ENCODE data around the gene CSNK2A2. TPM values are rescaled to one million over a fixed set of nuclear protein-coding genes. Genes with fewer than 3 reads are reported as not detected.

Gene CSNK2A2
- total RNA-seq, 2 experiments from 2014 or later = 57.8 to 72.5 TPM

DNA sequence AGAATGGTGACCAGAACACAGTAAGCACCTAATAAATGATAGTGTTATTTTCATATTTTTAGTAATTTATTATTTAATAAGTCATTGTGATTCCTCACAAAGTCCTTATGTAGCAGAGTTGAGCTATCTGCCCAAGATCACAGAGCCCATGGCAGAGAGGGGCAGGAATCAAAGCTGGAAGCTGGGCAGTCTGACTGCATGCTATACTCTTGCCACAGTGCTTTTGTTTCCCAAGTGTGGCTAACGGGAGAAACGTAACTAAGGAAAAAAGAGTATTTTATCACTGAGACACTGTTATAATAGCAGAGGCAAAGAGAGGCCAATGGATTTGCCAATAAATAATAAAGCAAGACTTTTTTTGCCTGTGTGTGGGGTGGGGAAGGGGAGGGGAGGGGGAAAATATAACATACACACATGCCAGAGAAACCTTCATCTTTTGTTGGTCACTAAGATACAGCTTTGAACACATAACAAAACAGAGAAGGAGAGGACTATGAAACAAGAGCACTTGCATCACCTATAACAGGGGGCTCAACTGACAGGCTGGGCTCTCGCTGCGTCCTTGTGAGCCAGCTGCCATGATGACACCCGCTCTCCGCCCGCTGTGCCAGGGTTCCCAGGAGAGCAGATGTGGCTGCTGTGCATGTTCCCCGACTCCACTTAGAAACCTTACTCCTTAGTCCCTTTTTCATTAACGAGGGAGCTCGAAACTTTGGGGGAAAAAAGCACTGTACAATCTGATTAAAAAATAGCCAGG is 10.1 kb downstream of the CSNK2A2 start:
- DNase-seq (no peak), ATAC-seq (no peak)
- H3K27ac Mint-ChIP-seq = peak overlapping the region; percentile 7
- H3K36me3 Mint-ChIP-seq = peaks cover 68% of the 10 kb centered on the region
- CTCF ChIA-PET = interaction anchor here (0.9 to 1.1 kb wide), 2 partner anchors 9 to 25 kb away, joined by 3 to 5 read pairs; no protein-coding TSS in a partner anchor
- H3K9me3 Mint-ChIP-seq (ENCODE audit: low read depth) = no peaks in the 10 kb centered on the region
- peaks cover 19% of the 10 kb centered on the region for H3K4me1 Mint-ChIP-seq
- H3K4me3 Mint-ChIP-seq = no peak overlapping the region
- no peaks in the 10 kb centered on the region for H3K27me3 Mint-ChIP-seq

GRCh38 chr16:58187092-58187491 is 10.8 kb downstream of the CSNK2A2 start:
- peaks cover 14% of the 10 kb centered on the region for H3K4me1 Mint-ChIP-seq
- H3K36me3 Mint-ChIP-seq = peaks cover 69% of the 10 kb centered on the region
- H3K9me3 Mint-ChIP-seq (ENCODE audit: low read depth) = no peaks in the 10 kb centered on the region
- DNase-seq = no peak
- no peak overlapping the region for H3K27ac Mint-ChIP-seq
- H3K4me3 Mint-ChIP-seq = no peak overlapping the region
- CTCF ChIA-PET = interaction anchor here (1.1 kb wide), 1 partner anchor 10 kb away, joined by 3 read pairs; no protein-coding TSS in a partner anchor
- ATAC-seq = no peak
- no peaks in the 10 kb centered on the region for H3K27me3 Mint-ChIP-seq

GRCh38 chr16:58186176-58186944 is 11.5 kb downstream of the CSNK2A2 start:
- CTCF ChIA-PET = no interaction called here
- ATAC-seq = no peak
- Mint-ChIP-seq H3K4me1 (peaks cover 11% of the 10 kb centered on the region), H3K27me3 (no peaks in the 10 kb centered on the region), H3K36me3 (peaks cover 71% of the 10 kb centered on the region), H3K9me3 (ENCODE audit: low read depth) (no peaks in the 10 kb centered on the region), H3K27ac (peak overlapping the region; percentile 18), H3K4me3 (no peak overlapping the region)
- no peak for DNase-seq

- Mint-ChIP-seq H3K27me3 (no peaks in the 10 kb centered on the region), H3K4me3 (no peak overlapping the region), H3K36me3 (peaks cover 42% of the 10 kb centered on the region), H3K9me3 (ENCODE audit: low read depth) (no peaks in the 10 kb centered on the region), H3K27ac (peak overlapping the region; percentile 22), H3K4me1 (peaks cover 23% of the 10 kb centered on the region)
- DNase-seq (no peak), ATAC-seq (peak; percentile 51)
- CTCF ChIA-PET = interaction anchor here (0.7 to 1.8 kb wide), 4 partner anchors 19 to 159 kb away, joined by 4 to 9 read pairs (median 5); no protein-coding TSS in a partner anchor
Measured at GRCh38 chr16:58177353-58177710, 20.6 kb downstream of the CSNK2A2 start.

DNA sequence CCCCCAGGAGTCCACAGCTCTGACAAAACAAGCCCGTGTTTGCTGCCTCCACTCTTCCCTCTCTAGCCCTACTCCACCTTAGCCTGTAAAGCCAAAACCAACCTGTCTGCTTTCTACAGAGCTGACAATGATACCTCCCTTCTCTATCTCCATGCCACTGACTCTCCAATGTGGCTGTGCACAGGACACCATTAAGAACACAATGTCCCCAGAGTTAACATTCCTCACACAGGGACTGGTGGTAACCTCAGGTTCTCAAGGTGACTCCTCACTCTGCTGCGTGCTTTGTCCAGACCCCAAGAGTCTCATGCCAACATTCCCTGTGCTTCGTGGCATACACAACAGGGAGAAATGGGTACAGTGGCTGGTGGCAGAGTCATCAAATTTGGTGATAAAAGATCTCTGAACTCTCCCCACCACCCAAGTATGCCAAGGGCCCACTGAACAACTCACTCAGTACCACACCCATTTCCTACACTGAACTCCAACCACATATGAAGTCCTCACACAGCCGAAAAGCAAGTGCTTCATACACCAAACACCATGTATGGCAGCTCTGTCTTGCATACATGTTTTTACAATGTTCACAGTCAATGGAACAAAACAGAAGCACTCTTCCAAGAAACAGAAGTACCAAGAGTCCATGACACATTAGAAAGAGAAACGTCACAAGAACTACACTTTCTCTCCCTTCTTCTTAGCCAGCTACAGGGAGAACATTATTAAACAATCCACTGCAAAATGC is 21.1 kb downstream of the CSNK2A2 start:
- Mint-ChIP-seq H3K36me3 (peaks cover 41% of the 10 kb centered on the region), H3K9me3 (ENCODE audit: low read depth) (no peaks in the 10 kb centered on the region), H3K4me1 (peaks cover 23% of the 10 kb centered on the region), H3K27ac (peak overlapping the region; percentile 22), H3K27me3 (no peaks in the 10 kb centered on the region), H3K4me3 (no peak overlapping the region)
- ATAC-seq = peak; percentile 75
- CTCF ChIA-PET = interaction anchor here (0.7 to 1.8 kb wide), 4 partner anchors 19 to 160 kb away, joined by 4 to 9 read pairs (median 5); no protein-coding TSS in a partner anchor
- no peak for DNase-seq

- H3K36me3 Mint-ChIP-seq = peaks cover 42% of the 10 kb centered on the region
- H3K9me3 Mint-ChIP-seq (ENCODE audit: low read depth) = no peaks in the 10 kb centered on the region
- ATAC-seq = no peak
- no peaks in the 10 kb centered on the region for H3K27me3 Mint-ChIP-seq
- no peak for DNase-seq
- H3K27ac Mint-ChIP-seq = no peak overlapping the region
- no peak overlapping the region for H3K4me3 Mint-ChIP-seq
- CTCF ChIA-PET = no interaction called here
- no peaks in the 10 kb centered on the region for H3K4me1 Mint-ChIP-seq
Measured at GRCh38 chr16:58170223-58170622, 27.7 kb downstream of the CSNK2A2 start.

DNA sequence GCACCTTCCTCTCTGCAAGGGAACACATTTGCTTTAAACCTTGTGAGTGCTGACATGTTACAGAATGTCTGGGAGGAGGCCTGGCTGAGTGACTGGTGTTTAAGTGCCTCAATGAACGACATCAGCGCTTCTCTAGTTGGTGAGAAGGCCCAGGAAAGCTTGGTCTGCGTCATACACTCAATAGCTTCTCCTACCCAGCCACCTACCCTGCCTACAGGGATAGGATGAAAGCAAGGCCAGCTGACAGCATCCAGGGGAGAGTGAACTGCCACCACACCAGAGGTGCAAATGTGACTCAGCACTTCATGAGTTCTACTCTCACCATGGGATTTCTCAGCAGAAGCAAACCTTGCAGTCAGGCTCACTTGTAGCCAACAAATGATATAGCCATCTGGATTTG is 37.1 kb downstream of the CSNK2A2 start:
- Mint-ChIP-seq H3K36me3 (peaks cover 36% of the 10 kb centered on the region), H3K9me3 (ENCODE audit: low read depth) (no peaks in the 10 kb centered on the region), H3K4me1 (peaks cover 3% of the 10 kb centered on the region), H3K27me3 (no peaks in the 10 kb centered on the region), H3K4me3 (no peak overlapping the region), H3K27ac (no peak overlapping the region)
- DNase-seq (no peak), ATAC-seq (no peak)
- CTCF ChIA-PET = no interaction called here

- ATAC-seq = no peak
- CTCF ChIA-PET = no interaction called here
- Mint-ChIP-seq H3K36me3 (peaks cover 19% of the 10 kb centered on the region), H3K27me3 (no peaks in the 10 kb centered on the region), H3K4me1 (peaks cover 5% of the 10 kb centered on the region), H3K27ac (no peak overlapping the region), H3K4me3 (no peak overlapping the region), H3K9me3 (ENCODE audit: low read depth) (no peaks in the 10 kb centered on the region)
- DNase-seq = no peak
Measured at GRCh38 chr16:58158725-58159124, 39.2 kb downstream of the CSNK2A2 start.

DNA sequence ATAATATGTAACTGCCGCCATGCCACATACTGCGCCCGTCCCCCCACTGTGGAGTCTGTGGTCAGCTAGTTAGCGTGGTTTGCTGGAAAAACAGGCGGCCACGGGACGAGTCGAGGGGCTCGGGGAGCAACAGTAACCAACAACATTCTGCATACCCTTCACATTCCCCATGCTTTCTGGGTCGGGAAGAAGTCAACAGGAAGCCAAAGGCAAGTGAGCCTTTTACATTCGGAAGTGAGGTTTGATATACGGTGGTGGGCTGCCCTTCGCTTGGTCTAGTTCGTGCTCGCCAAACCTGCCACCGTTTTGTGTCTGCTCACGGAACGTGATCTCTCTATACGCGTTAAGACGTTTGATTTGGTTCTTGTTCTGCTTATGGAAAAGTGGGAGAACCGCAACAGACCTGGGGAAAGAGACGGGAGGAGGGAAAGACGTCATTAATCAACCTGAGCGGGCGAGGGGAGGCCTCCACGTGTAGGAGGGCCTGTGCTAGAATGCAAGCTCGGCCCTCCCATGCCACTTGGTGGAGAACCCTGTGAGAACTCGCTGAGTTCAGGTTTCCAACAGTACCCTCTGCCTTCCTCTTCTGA is 39.9 kb downstream of the CSNK2A2 start:
- no peaks in the 10 kb centered on the region for H3K27me3 Mint-ChIP-seq
- peaks cover 5% of the 10 kb centered on the region for H3K4me1 Mint-ChIP-seq
- H3K36me3 Mint-ChIP-seq = peaks cover 13% of the 10 kb centered on the region
- ATAC-seq (no peak), DNase-seq (no peak)
- H3K4me3 Mint-ChIP-seq = no peak overlapping the region
- H3K9me3 Mint-ChIP-seq (ENCODE audit: low read depth) = no peaks in the 10 kb centered on the region
- no peak overlapping the region for H3K27ac Mint-ChIP-seq
- CTCF ChIA-PET = no interaction called here

DNA sequence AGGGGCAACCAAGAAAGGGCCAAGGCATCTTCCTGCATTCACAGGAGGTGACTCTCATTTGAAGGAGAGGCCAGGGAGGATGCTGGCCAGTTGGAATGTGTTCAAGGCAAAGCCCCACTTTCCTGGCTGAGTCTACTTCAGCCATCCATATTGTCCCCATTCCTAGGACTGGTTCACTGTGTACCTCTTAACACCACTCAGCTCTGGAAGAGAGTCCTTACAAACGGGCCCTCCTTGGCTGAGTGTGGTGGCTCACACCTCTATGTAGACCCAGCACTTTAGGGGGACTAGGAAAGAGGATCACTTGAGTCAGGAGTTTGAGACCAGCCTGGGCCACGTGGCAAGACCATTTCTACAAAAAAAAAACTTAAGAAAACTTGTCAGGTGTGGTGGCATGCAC is 40.7 kb downstream of the CSNK2A2 start:
- H3K27me3 Mint-ChIP-seq = no peaks in the 10 kb centered on the region
- no peaks in the 10 kb centered on the region for H3K9me3 Mint-ChIP-seq (ENCODE audit: low read depth)
- H3K27ac Mint-ChIP-seq = no peak overlapping the region
- peaks cover 8% of the 10 kb centered on the region for H3K36me3 Mint-ChIP-seq
- peaks cover 5% of the 10 kb centered on the region for H3K4me1 Mint-ChIP-seq
- DNase-seq (no peak), ATAC-seq (no peak)
- CTCF ChIA-PET = interaction anchor here (1.6 kb wide), 1 partner anchor 28 kb away, joined by 3 read pairs; the partner anchor contains the start of gene CFAP20
- H3K4me3 Mint-ChIP-seq = no peak overlapping the region

DNA sequence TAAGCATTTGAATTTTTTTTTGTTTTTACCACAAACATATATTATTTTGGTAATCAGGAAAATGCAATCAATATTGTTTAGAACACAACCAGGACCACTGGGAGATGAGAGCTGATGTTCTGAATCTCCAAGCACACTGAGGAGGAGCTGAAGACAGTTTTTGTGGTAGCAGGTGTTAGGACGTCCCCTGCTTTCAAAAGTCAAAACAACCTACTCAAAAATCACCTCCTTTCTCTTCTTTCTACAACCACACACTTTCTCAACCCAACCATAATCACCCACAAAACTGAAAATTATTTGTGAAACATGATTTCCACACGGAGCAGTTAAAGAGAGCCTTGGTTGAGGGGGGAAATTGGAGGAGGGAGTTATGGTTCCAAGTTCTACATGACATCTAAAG is 42.1 kb downstream of the CSNK2A2 start:
- H3K4me3 Mint-ChIP-seq = no peak overlapping the region
- peaks cover 4% of the 10 kb centered on the region for H3K36me3 Mint-ChIP-seq
- H3K9me3 Mint-ChIP-seq (ENCODE audit: low read depth) = no peaks in the 10 kb centered on the region
- no peak overlapping the region for H3K27ac Mint-ChIP-seq
- CTCF ChIA-PET = interaction anchor here (1.6 kb wide), 1 partner anchor 27 kb away, joined by 3 read pairs; the partner anchor contains the start of gene CFAP20
- ATAC-seq (no peak), DNase-seq (no peak)
- H3K4me1 Mint-ChIP-seq = peaks cover 5% of the 10 kb centered on the region
- H3K27me3 Mint-ChIP-seq = no peaks in the 10 kb centered on the region

GRCh38 chr16:58154345-58154744 is 43.6 kb downstream of the CSNK2A2 start:
- no peak overlapping the region for H3K27ac Mint-ChIP-seq
- DNase-seq = no peak
- H3K4me1 Mint-ChIP-seq = peaks cover 5% of the 10 kb centered on the region
- CTCF ChIA-PET = interaction anchor here (1.0 to 1.1 kb wide), 2 partner anchors 23 to 148 kb away, joined by 3 to 5 read pairs; no protein-coding TSS in a partner anchor
- no peaks in the 10 kb centered on the region for H3K27me3 Mint-ChIP-seq
- no peaks in the 10 kb centered on the region for H3K36me3 Mint-ChIP-seq
- H3K9me3 Mint-ChIP-seq (ENCODE audit: low read depth) = no peaks in the 10 kb centered on the region
- no peak overlapping the region for H3K4me3 Mint-ChIP-seq
- no peak for ATAC-seq
